Activated T-helper 1 cell treated with anti-CD3 and anti-CD28 coated beads, Interleukin-2, amount 50 U/mL, for 16 hours (primary cell): Measurements from ENCODE around the gene GRHL1.

ENCODE experiments used
- DNase-seq, 2 donors: peaks; one replicate each; pipeline ENCODE4 v3.0.0-alpha.2; 2020; ENCODE audit warnings: low read depth in 1 of 2, low spot score in 1 of 2

The GRHL1 gene

GRCh38 chr2:9971890-9972289 is 20.4 kb downstream of the GRHL1 start:
- no peak for DNase-seq

- DNase-seq, result no peak
Observed at GRCh38 chr2:9972621-9973479, 21.4 kb downstream of the GRHL1 start.

- no peak for DNase-seq
Observed at GRCh38 chr2:9973690-9974089, 22.2 kb downstream of the GRHL1 start.

GRCh38 chr2:9974343-9974742 is 22.9 kb downstream of the GRHL1 start:
- no peak for DNase-seq

GRCh38 chr2:9975328-9975727 is 23.8 kb downstream of the GRHL1 start:
- no peak for DNase-seq

DNA sequence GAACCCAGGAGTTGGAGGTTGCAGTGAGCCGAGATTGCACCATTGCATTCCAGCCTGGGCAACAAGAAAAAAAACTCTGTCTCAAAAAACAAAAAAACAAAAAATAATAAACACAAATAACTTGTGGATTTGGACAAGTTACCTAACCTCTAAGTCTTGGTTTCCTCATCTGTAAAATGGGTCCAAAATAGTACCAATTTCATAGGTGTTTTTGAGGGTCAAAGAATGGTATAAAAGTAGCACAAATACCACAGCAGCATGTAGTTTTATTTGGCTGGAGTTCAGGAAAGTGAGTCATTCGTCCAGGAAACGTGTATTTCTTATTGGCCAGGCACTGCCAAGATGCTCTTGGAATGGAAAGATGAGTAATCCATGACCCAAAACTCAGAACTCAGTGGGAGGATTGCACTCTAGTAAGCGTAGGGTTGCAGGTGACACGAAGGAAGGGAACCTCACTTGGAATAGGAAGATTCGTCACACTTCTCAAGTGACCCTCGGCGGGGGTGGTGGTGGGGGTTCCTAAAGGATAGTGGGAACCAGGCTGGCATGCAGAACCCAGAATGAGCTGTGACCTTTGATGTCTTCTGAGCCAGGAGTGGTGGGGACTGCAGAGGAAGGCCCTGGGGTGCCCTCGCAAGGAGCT is 24.4 kb downstream of the GRHL1 start:
- DNase-seq, result no peak

DNA sequence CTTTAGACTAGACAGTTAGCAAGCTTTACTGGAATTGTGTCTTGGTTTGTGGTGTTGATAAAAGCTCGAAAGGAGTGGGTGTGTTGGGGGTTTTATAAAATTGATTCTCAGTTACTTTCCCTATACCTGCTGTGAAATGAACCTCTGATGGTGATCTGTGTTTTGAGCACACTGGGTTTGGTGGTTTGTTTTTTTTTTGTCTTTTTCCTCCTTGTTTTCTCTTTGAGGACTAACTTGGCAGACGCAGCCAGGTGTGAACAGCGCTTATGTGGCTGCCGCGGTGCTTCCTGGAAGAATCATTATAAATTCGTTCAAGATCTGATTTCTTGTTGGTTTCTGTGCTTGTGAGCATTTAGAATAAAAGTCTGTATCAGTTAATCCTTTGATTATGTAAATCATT is 28.5 kb downstream of the GRHL1 start:
- no peak for DNase-seq

DNA sequence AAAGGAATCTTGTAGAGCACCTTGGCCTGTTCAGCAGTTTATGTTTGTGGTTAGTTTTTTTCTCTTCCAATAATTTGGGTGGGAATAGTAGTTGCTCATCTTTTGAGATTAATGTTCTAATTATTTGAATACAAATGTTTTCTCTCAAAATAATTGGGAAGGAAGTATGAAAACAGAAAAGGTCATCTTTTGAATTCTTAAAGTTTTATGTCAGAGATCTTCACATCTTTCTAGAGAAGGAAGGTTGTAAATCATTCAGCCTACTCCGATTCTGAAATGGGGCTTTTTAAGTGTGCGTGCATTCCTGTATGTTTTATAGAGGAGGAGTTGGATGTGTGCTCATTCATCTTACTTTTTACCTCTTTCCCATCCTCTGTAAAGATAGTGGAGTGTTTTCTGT is 29.0 kb downstream of the GRHL1 start:
- no peak for DNase-seq

- no peak for DNase-seq
Observed at GRCh38 chr2:9981655-9982054, 30.2 kb downstream of the GRHL1 start.

DNA sequence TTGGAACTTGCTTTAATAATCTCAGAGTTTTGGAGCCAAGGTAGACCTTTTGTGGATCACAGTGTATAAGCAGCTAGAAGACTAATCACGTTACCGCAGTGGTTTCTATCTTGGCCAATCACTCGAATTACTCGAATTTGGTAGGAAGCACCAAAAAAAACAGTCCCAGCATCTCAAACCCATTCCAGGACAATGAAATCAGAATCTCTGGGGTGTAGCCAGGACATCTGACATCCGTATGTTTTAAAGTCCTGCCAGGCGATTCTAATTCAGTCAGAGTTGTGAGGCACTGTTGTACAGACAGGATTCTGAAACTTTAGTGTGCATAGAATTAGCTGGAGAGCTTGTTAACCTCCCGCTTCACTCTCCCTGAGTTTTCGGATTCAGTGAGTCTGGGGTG is 30.8 kb downstream of the GRHL1 start:
- no peak for DNase-seq

DNA sequence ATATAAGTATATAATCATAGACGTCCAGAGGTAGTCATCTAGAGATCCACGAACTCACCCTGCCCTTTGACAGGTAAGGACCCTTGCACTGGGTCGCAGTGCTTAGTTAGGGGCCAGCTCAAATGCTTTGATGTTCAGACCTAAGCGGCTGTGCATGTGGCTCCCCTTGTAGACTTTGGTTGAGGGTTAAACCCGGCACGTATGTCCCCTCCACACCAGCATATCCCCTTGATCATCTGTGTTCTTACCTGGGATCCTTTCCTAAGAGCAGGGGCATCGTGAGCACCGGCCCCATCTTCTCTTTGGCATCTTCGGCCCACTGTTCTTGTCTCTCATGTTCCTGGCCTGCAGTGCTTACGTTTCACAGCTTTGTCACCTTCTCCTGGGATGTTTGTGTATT is 31.4 kb downstream of the GRHL1 start:
- DNase-seq, result no peak

DNA sequence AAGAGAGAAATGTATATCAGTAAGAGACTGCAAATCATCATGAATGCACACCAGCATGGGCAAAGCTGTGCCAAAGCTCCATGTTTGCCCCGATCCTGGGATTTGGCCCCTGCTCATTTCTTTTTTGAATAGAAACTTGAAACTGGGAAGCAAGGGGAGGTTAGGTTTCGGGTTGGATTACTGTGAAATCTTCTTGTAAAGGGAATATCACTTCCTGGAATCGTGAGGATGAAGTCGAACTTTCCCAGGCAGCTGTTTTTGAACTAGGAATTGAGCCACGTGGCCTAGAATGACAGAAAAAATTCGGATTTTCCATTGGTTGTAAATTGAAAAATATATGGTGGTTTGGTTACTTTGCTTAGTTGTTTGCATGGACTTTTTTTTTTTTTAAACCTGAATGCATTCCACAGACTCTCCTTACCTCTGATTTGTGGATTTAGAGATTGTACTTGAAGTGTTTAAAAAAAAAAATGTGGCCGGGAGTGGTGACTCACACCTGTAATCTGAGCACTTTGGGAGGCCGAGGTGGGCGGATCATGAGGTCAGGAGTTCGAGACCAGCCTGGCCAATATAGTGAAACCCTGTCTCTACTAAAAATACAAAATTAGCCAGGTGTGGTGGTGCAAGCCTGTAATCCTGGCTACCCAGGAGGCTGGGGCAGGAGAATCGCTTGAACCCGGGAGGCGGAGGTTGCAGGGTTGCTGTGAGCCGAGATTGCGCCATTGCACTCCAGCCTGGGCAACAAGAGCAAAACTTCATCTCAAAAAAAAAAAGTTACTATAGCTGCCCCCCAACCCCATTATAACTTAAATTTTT is 32.1 kb downstream of the GRHL1 start:
- no peak for DNase-seq

GRCh38 chr2:9984217-9984739 is 32.8 kb downstream of the GRHL1 start:
- no peak for DNase-seq

- no peak for DNase-seq
Observed at GRCh38 chr2:9984871-9985480, 33.5 kb downstream of the GRHL1 start.

GRCh38 chr2:9985531-9986328 is 34.2 kb downstream of the GRHL1 start:
- DNase-seq, result no peak

- no peak for DNase-seq
Observed at GRCh38 chr2:9988320-9988719, 36.8 kb downstream of the GRHL1 start.

GRCh38 chr2:9990736-9991135 is 39.2 kb downstream of the GRHL1 start:
- DNase-seq, result no peak

DNA sequence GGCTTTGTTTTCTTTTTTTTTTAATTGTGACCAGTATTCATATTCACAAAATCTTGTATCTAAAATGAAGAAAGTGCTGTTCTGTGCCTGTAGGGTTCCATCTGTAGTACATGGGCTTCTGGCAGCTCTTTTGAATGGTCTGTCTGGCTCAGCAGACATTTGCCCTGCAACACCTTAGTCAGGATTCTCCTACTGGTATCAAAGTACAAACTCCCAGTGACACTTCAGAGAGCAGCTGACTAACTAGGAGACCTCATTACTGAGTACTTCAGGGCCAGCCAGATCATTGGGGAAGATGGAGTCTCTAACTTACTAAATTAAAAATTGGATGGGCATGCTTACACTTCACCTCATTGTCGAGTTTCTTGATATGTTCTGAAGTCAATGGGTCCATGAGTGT is 39.7 kb downstream of the GRHL1 start:
- no peak for DNase-seq

DNA sequence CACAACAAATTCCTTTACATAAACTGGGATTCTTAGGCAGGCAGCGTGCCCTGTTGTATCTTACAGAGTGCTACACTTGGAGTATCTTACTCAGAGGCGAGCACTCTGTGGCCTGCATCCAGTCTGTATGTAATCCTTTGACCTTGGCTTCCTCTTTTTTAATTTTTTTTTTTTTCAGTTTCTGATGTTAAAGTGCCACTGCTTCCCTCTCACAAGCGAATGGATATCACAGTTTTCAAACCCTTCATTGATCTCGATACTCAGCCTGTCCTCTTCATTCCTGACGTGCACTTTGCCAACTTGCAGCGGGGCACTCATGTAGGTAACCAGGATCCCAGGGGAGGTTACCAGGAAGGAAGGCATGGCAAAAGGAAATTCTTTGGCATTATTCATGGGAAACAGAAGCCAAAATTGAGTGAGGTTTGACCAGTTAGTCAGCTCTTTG is 40.4 kb downstream of the GRHL1 start:
- no peak for DNase-seq

DNA sequence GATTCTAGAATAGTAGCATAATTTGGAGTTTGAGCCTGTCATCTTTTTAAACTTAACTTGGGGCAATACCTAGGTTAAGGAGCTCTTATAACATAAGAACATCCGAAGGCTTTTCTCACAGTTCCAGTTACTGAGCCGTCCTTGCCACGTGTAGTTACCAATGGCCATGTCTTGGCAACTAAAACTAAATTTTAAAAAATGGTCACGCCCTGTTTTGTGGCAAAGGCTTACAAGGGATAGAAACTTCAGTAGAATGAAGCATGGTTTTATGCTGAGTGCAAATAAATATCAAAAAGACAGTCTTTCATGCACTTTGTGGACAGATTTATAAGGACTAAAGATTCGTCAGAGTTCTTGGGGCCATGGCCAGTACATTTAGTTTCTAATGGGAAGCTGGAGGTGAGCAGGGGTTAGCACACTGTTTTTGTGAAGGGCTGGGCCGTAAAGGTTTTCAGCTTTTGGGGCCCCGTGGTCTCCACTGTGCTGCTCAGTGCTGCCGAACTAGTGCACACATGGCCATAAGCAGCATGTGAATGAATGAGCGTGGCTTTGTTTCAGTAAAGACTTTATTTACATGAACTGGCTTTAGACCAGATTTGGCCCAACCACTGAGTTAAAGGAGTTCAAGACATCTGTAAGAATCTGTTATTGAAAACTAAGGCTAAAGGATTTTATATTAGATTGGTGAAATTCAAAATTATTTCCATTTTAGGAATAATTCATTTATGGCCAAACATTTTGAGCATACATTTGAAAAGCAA is 41.1 kb downstream of the GRHL1 start:
- DNase-seq, result no peak
